Endodermal cell (in vitro differentiated cells): ENCODE data around the gene TMEM213. TPM values are rescaled to one million over a fixed set of nuclear protein-coding genes. Genes with fewer than 3 reads are reported as not detected.

Source experiments
- DNase-seq: peaks from one replicate; pipeline ENCODE4 v3.0.0-alpha.2; 2017
- H3K27ac ChIP-seq: 2 replicates; pipeline ENCODE4 v1.5.1; 2013; ENCODE audit warnings: mild to moderate bottlenecking, low read depth, low read length, moderate library complexity
- H3K27me3 ChIP-seq: 2 replicates; pipeline ENCODE4 v1.6.1; 2013; ENCODE audit warnings: mild to moderate bottlenecking, low read length, moderate library complexity; ENCODE audit not compliant: insufficient read depth, control insufficient read depth, poor library complexity, severe bottlenecking
- H3K36me3 ChIP-seq: 2 replicates; pipeline ENCODE4 v1.7.0; 2013; ENCODE audit warnings: mild to moderate bottlenecking, low read length, moderate library complexity; ENCODE audit not compliant: control insufficient read depth, insufficient read depth
- H3K4me1 ChIP-seq: one replicate; pipeline ENCODE4 v1.7.0; 2013; ENCODE audit warnings: low read length; ENCODE audit not compliant: control insufficient read depth, insufficient read depth
- H3K4me3 ChIP-seq: 2 replicates; pipeline ENCODE4 v1.5.1; 2013; ENCODE audit warnings: mild to moderate bottlenecking, low read length, moderate library complexity
- H3K9ac ChIP-seq: 2 replicates; pipeline ENCODE4 v1.6.1; 2013; ENCODE audit warnings: mild to moderate bottlenecking, low read length, moderate library complexity; ENCODE audit not compliant: poor library complexity, severe bottlenecking; ENCODE audit errors: extremely low read depth
- H3K9me3 ChIP-seq: 2 replicates; pipeline ENCODE4 v1.6.1; 2013; ENCODE audit warnings: mild to moderate bottlenecking, low read length, moderate library complexity; ENCODE audit not compliant: control insufficient read depth
- H3K27ac Mint-ChIP-seq: 2 replicates; pipeline ENCODE4 v1.8.0; 2020; ENCODE audit warnings: mixed read lengths
- H3K27me3 Mint-ChIP-seq: 2 replicates; pipeline ENCODE4 v1.8.0; 2021; ENCODE audit warnings: mild to moderate bottlenecking, mixed read lengths; ENCODE audit not compliant: insufficient read depth
- H3K36me3 Mint-ChIP-seq: 2 replicates; pipeline ENCODE4 v1.8.0; 2020; ENCODE audit warnings: low read depth, mixed read lengths
- H3K4me1 Mint-ChIP-seq: 2 replicates; pipeline ENCODE4 v1.8.0; 2020; ENCODE audit warnings: mixed read lengths
- H3K4me3 Mint-ChIP-seq: 2 replicates; pipeline ENCODE4 v1.8.0; 2020; ENCODE audit warnings: mild to moderate bottlenecking, moderate library complexity, mixed read lengths
- H3K9me3 Mint-ChIP-seq: 2 replicates; pipeline ENCODE4 v1.8.0; 2020; ENCODE audit warnings: mild to moderate bottlenecking, mixed read lengths
- WGBS, 2 experiments: methylation state at CpG; one replicate each; pipeline versions ENCODE4 v1.1.5 to v1.1.7; 2013; ENCODE audit warnings: missing lambda C conversion rate in 2 of 2, mixed read lengths in 1 of 2; ENCODE audit not compliant: insufficient coverage in 1 of 2, insufficient read length in 1 of 2; 5-methylcytosine and 5-hydroxymethylcytosine counted together
- total RNA-seq, 2 donors: library from RNA; stranded (reverse); fragmentation: NEBNext Ultra II Directional in 1 of 2; extraction: Animal tissue kit (Norgen Biotek cat#: 25700) in 1 of 2; gene quantifications; 2 replicates in 1 of 2; 3 replicates in 1 of 2; pipeline ENCODE4 v1.2.1, GENCODE V29; 2021
- TF ChIP-seq, protein P1 (sequence below): fragments of 200-600 bp; sonication (generic); conservative IDR thresholded peaks from 2 replicates; pipeline ENCODE4 v1.5.0; 2021; ENCODE audit warnings: antibody characterized with exemption, mild to moderate bottlenecking

Gene TMEM213
- total RNA-seq, 2 donors from 2014 or later = not detected

- TF ChIP-seq, protein P1, sequence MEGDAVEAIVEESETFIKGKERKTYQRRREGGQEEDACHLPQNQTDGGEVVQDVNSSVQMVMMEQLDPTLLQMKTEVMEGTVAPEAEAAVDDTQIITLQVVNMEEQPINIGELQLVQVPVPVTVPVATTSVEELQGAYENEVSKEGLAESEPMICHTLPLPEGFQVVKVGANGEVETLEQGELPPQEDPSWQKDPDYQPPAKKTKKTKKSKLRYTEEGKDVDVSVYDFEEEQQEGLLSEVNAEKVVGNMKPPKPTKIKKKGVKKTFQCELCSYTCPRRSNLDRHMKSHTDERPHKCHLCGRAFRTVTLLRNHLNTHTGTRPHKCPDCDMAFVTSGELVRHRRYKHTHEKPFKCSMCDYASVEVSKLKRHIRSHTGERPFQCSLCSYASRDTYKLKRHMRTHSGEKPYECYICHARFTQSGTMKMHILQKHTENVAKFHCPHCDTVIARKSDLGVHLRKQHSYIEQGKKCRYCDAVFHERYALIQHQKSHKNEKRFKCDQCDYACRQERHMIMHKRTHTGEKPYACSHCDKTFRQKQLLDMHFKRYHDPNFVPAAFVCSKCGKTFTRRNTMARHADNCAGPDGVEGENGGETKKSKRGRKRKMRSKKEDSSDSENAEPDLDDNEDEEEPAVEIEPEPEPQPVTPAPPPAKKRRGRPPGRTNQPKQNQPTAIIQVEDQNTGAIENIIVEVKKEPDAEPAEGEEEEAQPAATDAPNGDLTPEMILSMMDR = no peak
- H3K27me3 Mint-ChIP-seq = no peaks in the 10 kb centered on the region
- DNase-seq = no peak
- H3K36me3 ChIP-seq = peaks cover 22% of the 10 kb centered on the region
- H3K27ac ChIP-seq = no peak overlapping the region
- peaks cover 21% of the 10 kb centered on the region for H3K4me1 Mint-ChIP-seq
- H3K9me3 Mint-ChIP-seq = no peaks in the 10 kb centered on the region
- no peak overlapping the region for H3K27ac Mint-ChIP-seq
- H3K36me3 Mint-ChIP-seq = peaks cover 37% of the 10 kb centered on the region
- no peaks in the 10 kb centered on the region for H3K27me3 ChIP-seq
- H3K4me3 Mint-ChIP-seq = no peak overlapping the region
- no peak overlapping the region for H3K4me3 ChIP-seq
- no peaks in the 10 kb centered on the region for H3K9me3 ChIP-seq
- 92 to 96% methylated on average over 9 of the region's 9 CpGs for WGBS, 2 experiments
- no peak overlapping the region for H3K9ac ChIP-seq
- H3K4me1 ChIP-seq = peaks cover 15% of the 10 kb centered on the region
These were observed 78.0 kb downstream of the TMEM213 start for GRCh38 chr7:138875794-138876193.

- H3K4me1 Mint-ChIP-seq = peaks cover 26% of the 10 kb centered on the region
- no peak overlapping the region for H3K27ac ChIP-seq
- no peak overlapping the region for H3K27ac Mint-ChIP-seq
These were observed 78.5 kb downstream of the TMEM213 start for GRCh38 chr7:138876326-138876725.

GRCh38 chr7:138878051-138878450, 80.3 kb downstream of the TMEM213 start:
- H3K36me3 ChIP-seq = peaks cover 30% of the 10 kb centered on the region
- peaks cover 19% of the 10 kb centered on the region for H3K4me1 ChIP-seq
- Mint-ChIP-seq H3K9me3 (no peaks in the 10 kb centered on the region), H3K4me1 (peaks cover 28% of the 10 kb centered on the region), H3K36me3 (peaks cover 30% of the 10 kb centered on the region), H3K4me3 (no peak overlapping the region), H3K27me3 (no peaks in the 10 kb centered on the region), H3K27ac (no peak overlapping the region)
- no peak overlapping the region for H3K4me3 ChIP-seq
- WGBS, 2 experiments = 85 to 93% methylated on average over 4 to 7 of the region's 7 CpGs
- H3K9ac ChIP-seq = no peak overlapping the region
- no peaks in the 10 kb centered on the region for H3K27me3 ChIP-seq
- TF ChIP-seq, protein P1 = no peak
- H3K27ac ChIP-seq = no peak overlapping the region
- DNase-seq = no peak
- H3K9me3 ChIP-seq = no peaks in the 10 kb centered on the region

More at GRCh38 chr7:138876326-138876725, 78.5 kb downstream of the TMEM213 start:
- H3K36me3 Mint-ChIP-seq = peaks cover 33% of the 10 kb centered on the region
- peaks cover 23% of the 10 kb centered on the region for H3K36me3 ChIP-seq
- H3K9ac ChIP-seq = no peak overlapping the region
- peaks cover 19% of the 10 kb centered on the region for H3K4me1 ChIP-seq
- no peak overlapping the region for H3K4me3 ChIP-seq
- no peaks in the 10 kb centered on the region for H3K27me3 ChIP-seq
- H3K4me3 Mint-ChIP-seq = no peak overlapping the region
- no peaks in the 10 kb centered on the region for H3K9me3 Mint-ChIP-seq
- no peaks in the 10 kb centered on the region for H3K27me3 Mint-ChIP-seq
- TF ChIP-seq, protein P1 = no peak
- H3K9me3 ChIP-seq = no peaks in the 10 kb centered on the region
- no peak for DNase-seq
- 93 to 95% methylated on average over 2 to 4 of the region's 4 CpGs for WGBS, 2 experiments
